A673 (cell line): ENCODE data around the gene MYH16.

Source experiments
- CTCF ChIP-seq: fragments of 300-800, 200-600 bp; sonication (generic); conservative IDR thresholded peaks from 2 replicates; pipeline ENCODE4 v1.5.1; 2017; ENCODE audit warnings: low read depth, mild to moderate bottlenecking, antibody characterized with exemption, low read length, moderate library complexity, mixed read lengths
- EZH2 ChIP-seq: fragments of 200-600 bp; sonication (generic); IDR thresholded peaks from 2 replicates; pipeline ENCODE4 v1.6.1; 2017; ENCODE audit warnings: borderline replicate concordance, low read depth, mild to moderate bottlenecking, mixed read lengths, antibody characterized with exemption, low read length; ENCODE audit not compliant: poor library complexity, severe bottlenecking

GRCh38 chr7:99305473-99306260, 33.0 kb downstream of the MYH16 start:
- TF ChIP-seq CTCF, result no peak
- TF ChIP-seq EZH2, result no peak
